Measurements from ENCODE around the gene FBXL7. TPM values are rescaled to one million over a fixed set of nuclear protein-coding genes. Genes with fewer than 3 reads are reported as not detected.

Gene FBXL7
- total and polyA plus RNA-seq, 9 of the 15 experiments (the other 6 are each of a cell fraction or from before 2014, with no cell fraction given): 0.04 to 0.08 TPM; not detected in 7

DNA sequence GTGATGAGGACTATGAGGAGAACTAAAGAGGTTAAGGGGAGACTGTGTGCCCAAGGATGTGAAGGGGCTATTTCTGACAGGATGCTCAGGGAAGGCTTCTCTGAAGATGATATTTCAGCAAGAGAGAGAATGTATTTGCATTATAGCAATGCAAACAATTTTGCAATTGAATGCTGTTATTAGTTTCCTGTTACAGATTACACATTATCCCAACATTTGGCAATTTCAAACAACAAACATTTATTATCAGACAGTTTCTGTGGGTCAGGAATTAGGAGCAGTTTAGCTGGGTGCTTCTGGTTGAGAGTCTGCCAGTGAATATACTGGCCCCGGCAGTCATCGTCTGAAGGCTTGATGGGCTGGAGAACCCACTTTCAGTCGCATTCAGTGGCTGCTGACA, 451.6 kb downstream of the FBXL7 start:
- H3K9me3 ChIP-seq (replicated peaks; ENCODE audit: control insufficient read depth, insufficient read depth, low read depth, low read length): no peaks in the 10 kb centered on the region; the same call in 1 of the 2 replicates
- no peaks in the 10 kb centered on the region for H3K4me1 ChIP-seq (replicated peaks in 1 of 2; ENCODE audit: control insufficient read depth in 2 of 2, insufficient read depth in 2 of 2, low read length in 2 of 2)
- H2AFZ ChIP-seq (ENCODE audit: low read depth, low read length): no peak overlapping the region
- no peaks in the 10 kb centered on the region for H3K27me3 ChIP-seq (ENCODE audit: control insufficient read depth in 2 of 2, insufficient read depth in 2 of 2, low read length in 2 of 2)
- H3K4me2 ChIP-seq (ENCODE audit: insufficient read depth, low read length): no peak overlapping the region
- H3K79me2 ChIP-seq (ENCODE audit: control insufficient read depth, insufficient read depth, low read length): no peaks in the 10 kb centered on the region
- TF ChIP-seq ZNF23 (CRISPR knock-in tag; IDR thresholded peaks at IDR 0.05): no peak
- TF ChIP-seq, protein P1, sequence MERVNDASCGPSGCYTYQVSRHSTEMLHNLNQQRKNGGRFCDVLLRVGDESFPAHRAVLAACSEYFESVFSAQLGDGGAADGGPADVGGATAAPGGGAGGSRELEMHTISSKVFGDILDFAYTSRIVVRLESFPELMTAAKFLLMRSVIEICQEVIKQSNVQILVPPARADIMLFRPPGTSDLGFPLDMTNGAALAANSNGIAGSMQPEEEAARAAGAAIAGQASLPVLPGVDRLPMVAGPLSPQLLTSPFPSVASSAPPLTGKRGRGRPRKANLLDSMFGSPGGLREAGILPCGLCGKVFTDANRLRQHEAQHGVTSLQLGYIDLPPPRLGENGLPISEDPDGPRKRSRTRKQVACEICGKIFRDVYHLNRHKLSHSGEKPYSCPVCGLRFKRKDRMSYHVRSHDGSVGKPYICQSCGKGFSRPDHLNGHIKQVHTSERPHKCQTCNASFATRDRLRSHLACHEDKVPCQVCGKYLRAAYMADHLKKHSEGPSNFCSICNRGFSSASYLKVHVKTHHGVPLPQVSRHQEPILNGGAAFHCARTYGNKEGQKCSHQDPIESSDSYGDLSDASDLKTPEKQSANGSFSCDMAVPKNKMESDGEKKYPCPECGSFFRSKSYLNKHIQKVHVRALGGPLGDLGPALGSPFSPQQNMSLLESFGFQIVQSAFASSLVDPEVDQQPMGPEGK (CRISPR knock-in tag; IDR thresholded peaks at IDR 0.05; ENCODE audit: borderline replicate concordance): no peak
- TF ChIP-seq, protein P2, sequence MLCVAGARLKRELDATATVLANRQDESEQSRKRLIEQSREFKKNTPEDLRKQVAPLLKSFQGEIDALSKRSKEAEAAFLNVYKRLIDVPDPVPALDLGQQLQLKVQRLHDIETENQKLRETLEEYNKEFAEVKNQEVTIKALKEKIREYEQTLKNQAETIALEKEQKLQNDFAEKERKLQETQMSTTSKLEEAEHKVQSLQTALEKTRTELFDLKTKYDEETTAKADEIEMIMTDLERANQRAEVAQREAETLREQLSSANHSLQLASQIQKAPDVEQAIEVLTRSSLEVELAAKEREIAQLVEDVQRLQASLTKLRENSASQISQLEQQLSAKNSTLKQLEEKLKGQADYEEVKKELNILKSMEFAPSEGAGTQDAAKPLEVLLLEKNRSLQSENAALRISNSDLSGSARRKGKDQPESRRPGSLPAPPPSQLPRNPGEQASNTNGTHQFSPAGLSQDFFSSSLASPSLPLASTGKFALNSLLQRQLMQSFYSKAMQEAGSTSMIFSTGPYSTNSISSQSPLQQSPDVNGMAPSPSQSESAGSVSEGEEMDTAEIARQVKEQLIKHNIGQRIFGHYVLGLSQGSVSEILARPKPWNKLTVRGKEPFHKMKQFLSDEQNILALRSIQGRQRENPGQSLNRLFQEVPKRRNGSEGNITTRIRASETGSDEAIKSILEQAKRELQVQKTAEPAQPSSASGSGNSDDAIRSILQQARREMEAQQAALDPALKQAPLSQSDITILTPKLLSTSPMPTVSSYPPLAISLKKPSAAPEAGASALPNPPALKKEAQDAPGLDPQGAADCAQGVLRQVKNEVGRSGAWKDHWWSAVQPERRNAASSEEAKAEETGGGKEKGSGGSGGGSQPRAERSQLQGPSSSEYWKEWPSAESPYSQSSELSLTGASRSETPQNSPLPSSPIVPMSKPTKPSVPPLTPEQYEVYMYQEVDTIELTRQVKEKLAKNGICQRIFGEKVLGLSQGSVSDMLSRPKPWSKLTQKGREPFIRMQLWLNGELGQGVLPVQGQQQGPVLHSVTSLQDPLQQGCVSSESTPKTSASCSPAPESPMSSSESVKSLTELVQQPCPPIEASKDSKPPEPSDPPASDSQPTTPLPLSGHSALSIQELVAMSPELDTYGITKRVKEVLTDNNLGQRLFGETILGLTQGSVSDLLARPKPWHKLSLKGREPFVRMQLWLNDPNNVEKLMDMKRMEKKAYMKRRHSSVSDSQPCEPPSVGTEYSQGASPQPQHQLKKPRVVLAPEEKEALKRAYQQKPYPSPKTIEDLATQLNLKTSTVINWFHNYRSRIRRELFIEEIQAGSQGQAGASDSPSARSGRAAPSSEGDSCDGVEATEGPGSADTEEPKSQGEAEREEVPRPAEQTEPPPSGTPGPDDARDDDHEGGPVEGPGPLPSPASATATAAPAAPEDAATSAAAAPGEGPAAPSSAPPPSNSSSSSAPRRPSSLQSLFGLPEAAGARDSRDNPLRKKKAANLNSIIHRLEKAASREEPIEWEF (CRISPR knock-in tag; IDR thresholded peaks at IDR 0.05): no peak
- TF ChIP-seq ZNF696 (CRISPR knock-in tag; conservative IDR thresholded peaks at IDR 0.05): no peak
- TF ChIP-seq, protein P3, sequence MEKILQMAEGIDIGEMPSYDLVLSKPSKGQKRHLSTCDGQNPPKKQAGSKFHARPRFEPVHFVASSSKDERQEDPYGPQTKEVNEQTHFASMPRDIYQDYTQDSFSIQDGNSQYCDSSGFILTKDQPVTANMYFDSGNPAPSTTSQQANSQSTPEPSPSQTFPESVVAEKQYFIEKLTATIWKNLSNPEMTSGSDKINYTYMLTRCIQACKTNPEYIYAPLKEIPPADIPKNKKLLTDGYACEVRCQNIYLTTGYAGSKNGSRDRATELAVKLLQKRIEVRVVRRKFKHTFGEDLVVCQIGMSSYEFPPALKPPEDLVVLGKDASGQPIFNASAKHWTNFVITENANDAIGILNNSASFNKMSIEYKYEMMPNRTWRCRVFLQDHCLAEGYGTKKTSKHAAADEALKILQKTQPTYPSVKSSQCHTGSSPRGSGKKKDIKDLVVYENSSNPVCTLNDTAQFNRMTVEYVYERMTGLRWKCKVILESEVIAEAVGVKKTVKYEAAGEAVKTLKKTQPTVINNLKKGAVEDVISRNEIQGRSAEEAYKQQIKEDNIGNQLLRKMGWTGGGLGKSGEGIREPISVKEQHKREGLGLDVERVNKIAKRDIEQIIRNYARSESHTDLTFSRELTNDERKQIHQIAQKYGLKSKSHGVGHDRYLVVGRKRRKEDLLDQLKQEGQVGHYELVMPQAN (IDR thresholded peaks at IDR 0.05; ENCODE audit: borderline replicate concordance): no peak
- TF ChIP-seq RFX5 (IDR thresholded peaks at IDR 0.05; ENCODE audit: low read depth, low read length): no peak
- TF ChIP-seq, protein P4, sequence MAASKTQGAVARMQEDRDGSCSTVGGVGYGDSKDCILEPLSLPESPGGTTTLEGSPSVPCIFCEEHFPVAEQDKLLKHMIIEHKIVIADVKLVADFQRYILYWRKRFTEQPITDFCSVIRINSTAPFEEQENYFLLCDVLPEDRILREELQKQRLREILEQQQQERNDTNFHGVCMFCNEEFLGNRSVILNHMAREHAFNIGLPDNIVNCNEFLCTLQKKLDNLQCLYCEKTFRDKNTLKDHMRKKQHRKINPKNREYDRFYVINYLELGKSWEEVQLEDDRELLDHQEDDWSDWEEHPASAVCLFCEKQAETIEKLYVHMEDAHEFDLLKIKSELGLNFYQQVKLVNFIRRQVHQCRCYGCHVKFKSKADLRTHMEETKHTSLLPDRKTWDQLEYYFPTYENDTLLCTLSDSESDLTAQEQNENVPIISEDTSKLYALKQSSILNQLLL (CRISPR knock-in tag; IDR thresholded peaks at IDR 0.05; ENCODE audit: borderline replicate concordance): no peak
- no peak for TF ChIP-seq ELF2 (CRISPR knock-in tag; IDR thresholded peaks at IDR 0.05)
- TF ChIP-seq DDX20 (tag; IDR thresholded peaks at IDR 0.05; ENCODE audit: low read depth): no peak
- no peak for TF ChIP-seq TSC22D4 (tag; IDR thresholded peaks at IDR 0.05)
- TF ChIP-seq CREM (IDR thresholded peaks at IDR 0.05; ENCODE audit: low read depth): no peak
- no peak for TF ChIP-seq ZNF282 (CRISPR knock-in tag; IDR thresholded peaks at IDR 0.05)
- BruUV-seq (replicated peaks): no TSS peak
- FAIRE-seq (no peak), DNase-seq (ENCODE audit: extremely low read depth in 1 of 4, low spot score in 3 of 4) (no peak), ATAC-seq (no peak)
- H4K20me1 ChIP-seq (replicated peaks; ENCODE audit: control insufficient read depth, insufficient read depth, low read length): no peaks in the 10 kb centered on the region
- CTCF ChIA-PET (ENCODE audit: low intra/inter-chr PET ratio): no interaction called here
- intact Hi-C loops (cut with micrococcal nuclease): no loop called here
- H3K9ac ChIP-seq (ENCODE audit: insufficient read depth in 1 of 2, low read depth in 2 of 2, low read length in 2 of 2): no peak overlapping the region
- no peaks in the 10 kb centered on the region for H3K9me1 ChIP-seq (ENCODE audit: control insufficient read depth, insufficient read depth, low read length)
- H3K36me3 ChIP-seq (ENCODE audit: control insufficient read depth, insufficient read depth, low read length): no peaks in the 10 kb centered on the region
- WGBS (ENCODE audit: insufficient coverage, low coverage, missing lambda C conversion rate): 3% methylated on average over 3 of the region's 3 CpGs
- H3K27ac ChIP-seq (ENCODE audit: extremely low read depth, low read depth, low read length): no peak overlapping the region
- POLR2A ChIA-PET: no interaction called here
- in situ Hi-C loops (cut with MboI): no loop called here
- H3K4me3 ChIP-seq: no peak overlapping the region

Data from K562 (cell line).